Stimulated activated CD8-positive, alpha-beta memory T cell treated with anti-CD3 and anti-CD28 coated beads, Interleukin-15, amount 100 ng/mL, for 4 hours (primary cell): ENCODE measurements around the gene ANKMY2.
"Not testable (repeated sequence)": the region's sequence is repeated elsewhere in the genome, so short reads cannot be mapped to it uniquely, and the experiment has no call there.

ENCODE experiments used
- DNase-seq, 2 donors: peaks; one replicate each; pipeline ENCODE4 v3.0.0-alpha.2; 2020; ENCODE audit warnings: low read depth in 2 of 2

The ANKMY2 gene

GRCh38 chr7:16626388-16626787 is 19.2 kb downstream of the ANKMY2 start:
- no peak for DNase-seq

DNA sequence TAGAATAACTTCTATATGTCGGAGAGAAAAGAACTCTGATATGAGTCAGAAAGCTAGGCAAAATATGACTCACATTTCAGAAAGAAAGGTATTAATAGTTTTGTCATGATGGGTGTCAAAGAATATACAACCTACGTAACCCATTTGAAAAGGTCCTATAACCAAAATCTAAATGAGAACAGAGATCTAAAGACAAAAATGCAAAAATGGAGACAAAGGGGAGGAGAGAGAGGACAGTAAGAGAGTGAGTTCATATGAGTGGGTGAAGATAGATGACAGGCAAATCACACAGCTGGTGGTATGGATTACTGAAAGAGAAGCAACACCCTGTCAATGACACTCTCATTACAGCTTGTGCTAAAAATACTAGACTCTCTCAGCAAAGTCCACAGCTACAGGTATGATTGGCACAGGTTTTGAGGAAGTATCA is 25.6 kb downstream of the ANKMY2 start:
- DNase-seq: no peak

DNA sequence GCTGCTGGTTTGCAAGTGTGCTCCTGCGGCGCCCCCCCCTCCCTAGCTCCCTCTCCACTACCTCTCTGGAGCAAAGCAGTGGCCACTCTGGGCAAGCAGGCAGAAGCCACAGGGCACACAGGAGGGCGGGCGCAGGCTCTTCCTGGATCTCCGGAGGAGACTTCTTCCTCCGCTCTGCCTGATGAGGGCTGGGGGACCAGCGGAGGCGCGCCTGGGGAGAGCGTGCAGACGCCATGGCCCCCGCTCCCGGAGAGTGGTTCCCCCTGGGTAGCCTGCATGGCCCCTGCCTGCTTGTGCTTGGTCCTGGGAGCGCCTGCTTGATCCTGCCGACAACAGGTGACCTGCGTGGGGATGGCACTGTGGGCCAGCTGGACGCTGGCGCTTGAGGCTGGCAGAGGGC is 29.0 kb downstream of the ANKMY2 start:
- DNase-seq: no peak

DNA sequence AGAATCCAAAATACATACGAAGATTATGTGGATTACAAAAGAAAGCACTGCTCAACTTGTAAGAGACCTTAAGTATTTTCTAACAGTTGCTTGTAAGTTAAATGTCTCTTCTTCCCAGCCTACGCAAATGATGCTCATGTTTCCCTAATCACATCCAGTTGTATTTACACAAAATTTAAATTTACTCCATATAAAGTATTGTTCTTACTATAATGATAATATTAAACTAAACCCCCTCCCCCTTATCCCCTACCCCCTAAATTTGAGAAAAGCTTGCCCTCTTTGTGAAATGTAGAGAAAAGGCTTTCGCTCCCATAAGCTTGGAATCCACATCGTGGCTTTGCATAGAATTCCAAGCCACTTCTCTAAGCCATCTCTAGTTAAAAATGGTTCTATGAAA is 29.4 kb downstream of the ANKMY2 start:
- no peak for DNase-seq

- DNase-seq: no peak
Measured at GRCh38 chr7:16615228-16615627, 30.3 kb downstream of the ANKMY2 start.

DNA sequence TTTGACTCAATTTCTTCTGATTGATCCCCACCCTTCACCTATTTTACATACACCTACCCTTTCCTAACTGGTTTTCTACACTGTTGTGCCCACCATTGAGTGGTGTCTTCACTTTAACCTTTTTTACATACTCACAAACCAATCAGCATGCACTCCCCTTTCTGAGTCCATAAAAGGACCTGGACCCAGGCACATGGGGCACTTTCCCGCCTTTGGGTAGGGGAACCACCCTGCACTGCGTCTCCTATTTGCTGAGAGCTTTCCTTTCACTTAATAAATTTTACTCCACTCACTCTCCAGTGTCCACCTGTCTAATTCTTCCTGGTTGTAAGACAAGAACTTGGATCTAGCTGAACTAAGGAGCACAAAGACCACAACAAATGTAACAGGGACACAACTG is 33.8 kb downstream of the ANKMY2 start:
- no peak for DNase-seq

- DNase-seq: no peak
Measured at GRCh38 chr7:16609842-16610450, 35.6 kb downstream of the ANKMY2 start.

DNA sequence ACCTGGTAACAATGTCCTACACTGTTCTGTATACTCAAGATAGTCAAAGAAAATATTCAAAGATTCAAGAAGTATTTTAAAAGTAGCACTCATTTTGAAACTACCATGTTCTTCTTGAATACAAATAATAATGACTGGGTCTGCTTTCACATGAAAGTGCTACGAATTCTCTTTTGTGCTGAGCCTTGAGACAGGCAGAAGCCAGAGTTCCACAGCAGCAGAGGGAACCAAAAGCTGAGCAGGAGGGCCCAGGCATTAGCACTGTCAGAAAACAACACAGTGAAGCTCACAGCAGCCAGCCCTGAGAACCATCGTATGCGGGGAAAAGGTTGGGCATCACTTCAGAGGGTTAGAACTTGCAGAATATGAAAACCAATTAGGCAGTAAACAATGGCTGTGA is 38.9 kb downstream of the ANKMY2 start:
- DNase-seq: no peak

DNA sequence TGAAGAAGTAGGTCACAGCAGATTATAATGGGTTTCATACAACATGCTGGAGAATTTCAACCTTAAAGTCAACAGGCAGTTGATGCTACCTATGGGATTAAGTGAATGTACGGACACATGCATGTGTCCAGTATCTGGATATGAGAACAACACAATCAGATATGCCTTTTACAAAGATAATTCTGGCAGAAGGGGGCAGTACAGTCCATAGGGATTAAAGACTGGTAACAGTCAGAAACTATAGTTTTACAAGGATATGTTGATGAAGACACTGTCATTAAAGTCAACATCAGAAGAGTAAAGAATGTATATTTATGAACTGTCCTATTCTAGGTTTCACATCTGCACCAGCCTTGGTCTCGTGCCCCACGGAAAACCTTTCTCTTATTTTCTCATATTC is 41.5 kb downstream of the ANKMY2 start:
- DNase-seq: no peak

DNA sequence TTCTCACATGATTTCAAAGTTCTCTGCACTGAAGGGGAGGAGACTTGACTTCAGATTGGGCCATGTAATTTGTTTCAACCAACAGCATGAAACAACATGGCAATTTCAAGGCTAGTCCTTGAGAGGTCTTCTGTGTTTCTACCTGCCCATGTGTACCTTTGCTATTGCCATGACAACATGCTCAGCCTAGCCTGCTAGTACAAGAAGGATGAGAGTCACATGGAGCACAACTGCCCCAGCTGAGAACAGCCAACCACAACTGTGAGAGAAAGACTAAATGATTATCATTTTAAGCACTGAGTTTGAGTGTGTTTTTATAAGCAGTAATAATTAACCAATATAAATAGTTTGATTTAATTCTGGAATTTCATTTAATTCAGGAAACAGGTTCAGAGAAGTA is 41.9 kb downstream of the ANKMY2 start:
- no peak for DNase-seq

DNA sequence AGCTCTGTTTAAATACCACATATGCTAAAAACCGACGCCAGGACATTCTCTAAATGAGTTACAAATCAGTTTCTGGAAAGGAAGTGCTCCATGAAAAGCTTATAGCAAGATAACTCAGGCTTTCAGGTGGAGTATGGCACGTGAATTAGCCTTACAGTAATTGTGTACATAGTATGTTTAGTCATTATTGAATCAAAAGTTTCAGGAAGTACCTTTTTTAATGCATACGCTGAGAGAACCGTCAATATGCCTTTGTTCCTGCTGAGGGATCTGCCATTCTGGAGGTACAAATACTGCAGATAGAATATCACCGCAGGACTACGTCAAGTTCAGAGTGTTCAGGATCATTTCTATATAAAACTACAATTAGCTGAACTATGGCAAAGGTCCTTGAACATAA is 45.7 kb downstream of the ANKMY2 start:
- DNase-seq: no peak

- DNase-seq: no peak
Measured at GRCh38 chr7:16598015-16598414, 47.5 kb downstream of the ANKMY2 start.

GRCh38 chr7:16595596-16595995 is 50.0 kb downstream of the ANKMY2 start:
- not testable (repeated sequence) for DNase-seq

DNA sequence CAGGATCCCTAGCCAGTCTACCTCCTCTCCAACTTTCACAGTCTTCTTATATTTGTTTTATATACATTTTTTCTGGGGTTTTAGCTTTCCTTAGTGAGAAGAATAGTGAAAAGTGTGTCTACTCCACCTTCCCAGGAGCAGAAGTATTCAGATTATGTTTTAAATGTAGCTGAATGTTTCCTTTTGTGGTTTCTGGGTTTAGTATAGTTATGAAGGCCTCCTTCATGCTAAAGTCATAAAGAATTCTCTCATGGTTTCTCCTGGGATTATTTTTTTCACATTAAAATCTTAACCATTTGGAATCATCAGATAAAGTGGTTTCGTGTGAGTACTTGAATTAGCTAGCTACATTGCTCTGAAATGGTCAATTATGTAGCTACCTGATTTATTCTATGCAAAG is 50.9 kb downstream of the ANKMY2 start:
- no peak for DNase-seq

GRCh38 chr7:16594061-16594460 is 51.5 kb downstream of the ANKMY2 start:
- DNase-seq: no peak

DNA sequence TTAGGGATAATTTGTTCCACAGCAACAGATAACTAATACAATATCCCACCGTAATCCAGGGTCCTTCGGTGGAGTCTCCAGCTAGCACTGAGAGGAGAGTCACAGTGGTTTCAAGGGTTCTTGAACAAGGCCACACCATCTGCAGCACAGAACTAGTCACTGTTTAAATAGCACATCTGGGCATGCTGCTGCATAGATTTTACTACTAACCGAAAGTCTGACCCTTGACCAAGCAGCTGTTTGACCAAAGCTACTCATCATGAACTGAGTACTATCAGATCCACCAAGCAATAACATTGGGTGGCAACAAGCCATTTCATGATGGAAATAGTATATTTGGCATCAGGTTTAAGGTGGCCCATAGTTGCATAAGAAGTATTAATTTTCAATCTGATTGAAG is 53.2 kb downstream of the ANKMY2 start:
- no peak for DNase-seq

GRCh38 chr7:16590424-16590823 is 55.1 kb downstream of the ANKMY2 start:
- DNase-seq: no peak

- no peak for DNase-seq
Measured at GRCh38 chr7:16589881-16590280, 55.7 kb downstream of the ANKMY2 start.

GRCh38 chr7:16587790-16588189 is 57.8 kb downstream of the ANKMY2 start:
- DNase-seq: no peak

DNA sequence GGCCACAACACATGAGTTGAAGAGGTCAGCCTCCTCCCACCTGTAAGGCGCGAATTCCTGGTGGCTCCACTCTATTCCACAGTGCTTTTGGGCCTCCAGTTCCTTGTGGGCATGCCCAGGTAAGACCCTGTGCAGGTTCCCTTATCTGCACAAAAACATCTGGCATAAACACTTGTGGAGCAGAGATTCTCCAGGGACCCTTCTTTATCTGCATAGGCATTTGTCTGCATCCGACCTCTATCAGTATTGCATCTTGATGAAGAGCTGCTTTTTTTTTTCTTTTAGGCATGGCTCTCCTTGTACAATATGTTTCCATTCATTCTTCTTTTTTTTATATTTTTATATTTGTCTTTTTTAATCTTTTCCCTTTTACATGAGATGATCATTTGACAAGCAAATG is 58.4 kb downstream of the ANKMY2 start:
- no peak for DNase-seq

- DNase-seq: no peak
Measured at GRCh38 chr7:16586081-16586874, 59.3 kb downstream of the ANKMY2 start.

DNA sequence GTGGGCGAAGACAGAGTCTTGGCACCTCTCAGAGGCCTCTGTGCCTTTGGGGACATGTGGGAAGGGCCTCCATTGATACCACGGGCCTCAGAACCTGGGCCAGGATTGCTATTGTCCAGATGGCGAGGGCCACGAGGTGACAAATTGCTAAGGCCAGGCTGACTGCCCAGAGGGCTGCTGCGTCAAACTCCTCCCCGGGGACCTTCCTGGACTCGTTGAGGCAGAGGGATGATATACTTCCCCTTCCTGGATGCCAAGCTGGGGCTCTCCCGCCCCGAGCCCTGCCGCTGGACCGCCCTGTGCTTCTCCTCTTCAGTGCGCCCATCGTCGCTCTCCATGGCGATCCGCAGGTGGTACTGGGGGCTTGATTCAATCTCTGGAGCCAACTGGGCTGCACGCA is 60.0 kb downstream of the ANKMY2 start:
- DNase-seq: no peak

DNA sequence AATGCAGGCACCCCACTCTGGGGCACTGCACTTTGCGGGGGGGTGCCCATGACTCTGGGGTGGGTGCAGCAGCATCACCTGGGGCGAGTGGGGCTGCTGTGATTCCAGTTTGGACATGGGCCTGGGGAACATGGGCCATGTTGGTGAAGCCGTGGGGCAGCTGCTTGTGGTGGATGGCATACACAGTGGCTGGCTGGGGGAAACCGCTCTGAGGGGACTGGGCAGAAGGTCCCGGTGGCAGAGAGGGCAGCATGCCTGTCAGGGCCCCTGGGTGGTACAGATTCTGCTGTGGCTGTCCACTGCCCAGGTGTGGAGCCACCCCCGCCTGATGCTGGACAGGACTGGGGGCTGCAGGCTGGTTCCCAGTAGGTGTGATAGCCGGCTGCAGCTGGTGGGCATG is 61.7 kb downstream of the ANKMY2 start:
- no peak for DNase-seq

- DNase-seq: no peak
Measured at GRCh38 chr7:16581286-16581685, 64.3 kb downstream of the ANKMY2 start.
